GM12864 (cell line): Measurements from ENCODE around the gene FRS2.

Experiments used
- DNase-seq: peaks from one replicate; pipeline ENCODE4 v3.0.0-alpha.2; 2011; ENCODE audit warnings: low read depth
- H3K4me3 ChIP-seq: 2 replicates; pipeline ENCODE4 v1.5.1; 2011; ENCODE audit warnings: mild to moderate bottlenecking, low read depth, low read length, control low read depth
- CTCF ChIP-seq: IDR thresholded peaks from 2 replicates; pipeline ENCODE4 v1.5.1; 2011; ENCODE audit warnings: low read depth, mild to moderate bottlenecking, moderate library complexity, low read length, control low read depth, inconsistent platforms; ENCODE audit errors: missing control alignments

Gene FRS2

GRCh38 chr12:69509308-69509736 lies 39.1 kb downstream of the FRS2 start:
- no peak overlapping the region for H3K4me3 ChIP-seq
- DNase-seq, result no peak

GRCh38 chr12:69509904-69510827 lies 40.0 kb downstream of the FRS2 start:
- no peak for TF ChIP-seq CTCF
- no peak for DNase-seq

More at GRCh38 chr12:69509308-69509736, 39.1 kb downstream of the FRS2 start:
- TF ChIP-seq CTCF, result no peak

GRCh38 chr12:69511016-69511415 lies 40.8 kb downstream of the FRS2 start:
- no peak for TF ChIP-seq CTCF
- DNase-seq, result no peak
- H3K4me3 ChIP-seq, result no peak overlapping the region

More at GRCh38 chr12:69509904-69510827, 40.0 kb downstream of the FRS2 start:
- no peak overlapping the region for H3K4me3 ChIP-seq

- TF ChIP-seq CTCF, result no peak
- H3K4me3 ChIP-seq, result no peak overlapping the region
- DNase-seq, result no peak
Observed at GRCh38 chr12:69511469-69512267, 41.5 kb downstream of the FRS2 start.

GRCh38 chr12:69512820-69513219 lies 42.6 kb downstream of the FRS2 start:
- DNase-seq, result no peak
- TF ChIP-seq CTCF, result no peak
- H3K4me3 ChIP-seq, result no peak overlapping the region

- no peak for DNase-seq
- TF ChIP-seq CTCF, result no peak
- H3K4me3 ChIP-seq, result no peak overlapping the region
Observed at GRCh38 chr12:69513297-69513696, 43.1 kb downstream of the FRS2 start.
